Measurements from ENCODE around the gene SLA2.

- TF ChIP-seq EZH2 (IDR thresholded peaks at IDR 0.05; ENCODE audit: insufficient read depth, poor library complexity, severe bottlenecking) (no peak), EZH2phosphoT487 (IDR thresholded peaks at IDR 0.05; ENCODE audit: insufficient read depth, low read depth) (no peak)
Observed at GRCh38 chr20:36658300-36658699, 12.3 kb upstream of the SLA2 start.

Data from GM23248 (cell line).